GM12865 (cell line): ENCODE measurements around the gene RPLP1.

Experiments used
- DNase-seq: peaks from one replicate; pipeline ENCODE4 v3.0.0; 2010; ENCODE audit warnings: low read depth
- H3K4me3 ChIP-seq: 2 replicates; pipeline ENCODE4 v1.5.1; 2011; ENCODE audit warnings: mild to moderate bottlenecking, low read depth, low read length, control low read depth
- TF ChIP-seq, protein P1 (sequence below): IDR thresholded peaks from 2 replicates; pipeline ENCODE4 v1.5.1; 2011; ENCODE audit warnings: low read length, control low read depth, low read depth, inconsistent platforms; ENCODE audit not compliant: insufficient read depth; ENCODE audit errors: missing control alignments

RPLP1 gene

DNA sequence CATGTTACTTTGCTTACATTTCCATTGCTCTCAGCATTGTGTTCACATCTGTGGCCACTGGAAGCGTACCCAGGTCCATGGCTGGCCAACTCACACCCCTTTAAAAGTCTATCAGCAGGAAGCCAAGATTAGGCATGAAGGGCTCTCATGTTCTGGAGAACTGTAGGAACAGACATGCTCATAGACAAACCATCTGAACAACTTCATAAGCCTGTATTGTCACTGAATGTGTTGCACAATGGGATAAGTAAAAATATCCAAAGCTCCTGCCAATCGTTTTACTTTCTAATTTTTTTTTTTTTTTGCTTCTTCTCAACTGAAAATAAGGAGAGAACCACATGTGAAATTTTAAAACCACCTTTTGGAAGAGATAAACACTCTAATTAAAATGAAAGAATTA lies 6.4 kb downstream of the RPLP1 start:
- TF ChIP-seq, protein P1, sequence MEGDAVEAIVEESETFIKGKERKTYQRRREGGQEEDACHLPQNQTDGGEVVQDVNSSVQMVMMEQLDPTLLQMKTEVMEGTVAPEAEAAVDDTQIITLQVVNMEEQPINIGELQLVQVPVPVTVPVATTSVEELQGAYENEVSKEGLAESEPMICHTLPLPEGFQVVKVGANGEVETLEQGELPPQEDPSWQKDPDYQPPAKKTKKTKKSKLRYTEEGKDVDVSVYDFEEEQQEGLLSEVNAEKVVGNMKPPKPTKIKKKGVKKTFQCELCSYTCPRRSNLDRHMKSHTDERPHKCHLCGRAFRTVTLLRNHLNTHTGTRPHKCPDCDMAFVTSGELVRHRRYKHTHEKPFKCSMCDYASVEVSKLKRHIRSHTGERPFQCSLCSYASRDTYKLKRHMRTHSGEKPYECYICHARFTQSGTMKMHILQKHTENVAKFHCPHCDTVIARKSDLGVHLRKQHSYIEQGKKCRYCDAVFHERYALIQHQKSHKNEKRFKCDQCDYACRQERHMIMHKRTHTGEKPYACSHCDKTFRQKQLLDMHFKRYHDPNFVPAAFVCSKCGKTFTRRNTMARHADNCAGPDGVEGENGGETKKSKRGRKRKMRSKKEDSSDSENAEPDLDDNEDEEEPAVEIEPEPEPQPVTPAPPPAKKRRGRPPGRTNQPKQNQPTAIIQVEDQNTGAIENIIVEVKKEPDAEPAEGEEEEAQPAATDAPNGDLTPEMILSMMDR: no peak
- no peak overlapping the region for H3K4me3 ChIP-seq
- DNase-seq: no peak

DNA sequence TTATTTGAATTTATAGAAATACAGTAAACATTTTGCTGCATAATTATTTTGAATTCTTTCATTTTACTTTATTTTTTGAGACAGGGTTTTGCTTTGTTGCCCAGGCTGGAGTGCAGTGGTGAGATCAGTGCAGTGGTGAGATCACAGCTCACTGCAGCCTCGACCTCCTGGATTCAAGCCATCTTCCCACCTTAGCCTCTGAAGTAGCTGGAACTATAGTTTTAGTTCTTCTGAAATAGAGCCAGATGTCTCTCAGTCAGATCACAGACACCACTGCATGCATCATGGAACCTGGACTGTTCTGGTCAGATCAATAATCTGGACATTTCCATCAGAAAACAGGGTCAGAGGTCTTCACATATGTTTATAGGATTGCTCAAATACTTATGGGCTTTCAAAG lies 7.9 kb downstream of the RPLP1 start:
- H3K4me3 ChIP-seq: no peak overlapping the region
- TF ChIP-seq, protein P1: no peak
- no peak for DNase-seq

DNA sequence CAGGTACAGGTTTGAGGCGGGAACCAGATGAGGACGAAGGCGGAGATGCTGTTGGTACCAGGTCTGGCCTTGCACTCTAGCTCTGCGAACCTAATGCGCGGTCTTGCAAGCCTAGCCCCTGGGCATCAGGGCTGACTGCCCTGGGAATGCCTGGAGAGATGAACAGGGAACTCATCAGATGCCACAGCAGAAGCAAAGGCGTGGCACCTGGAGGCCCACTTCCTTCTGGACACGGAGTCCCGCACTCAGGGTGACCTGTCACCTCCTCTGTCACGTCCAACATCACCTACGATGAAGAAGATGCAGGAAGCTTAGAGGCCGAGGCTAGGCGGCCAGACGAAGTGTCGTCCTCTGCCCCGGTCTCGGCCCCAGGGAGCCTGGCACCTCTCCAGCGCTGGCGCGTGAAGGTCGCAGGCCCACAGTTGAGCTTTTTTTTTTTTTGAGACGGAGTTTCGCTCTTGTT lies 9.4 kb downstream of the RPLP1 start:
- TF ChIP-seq, protein P1: no peak
- H3K4me3 ChIP-seq: peak overlapping the region; percentile 77
- no peak for DNase-seq

DNA sequence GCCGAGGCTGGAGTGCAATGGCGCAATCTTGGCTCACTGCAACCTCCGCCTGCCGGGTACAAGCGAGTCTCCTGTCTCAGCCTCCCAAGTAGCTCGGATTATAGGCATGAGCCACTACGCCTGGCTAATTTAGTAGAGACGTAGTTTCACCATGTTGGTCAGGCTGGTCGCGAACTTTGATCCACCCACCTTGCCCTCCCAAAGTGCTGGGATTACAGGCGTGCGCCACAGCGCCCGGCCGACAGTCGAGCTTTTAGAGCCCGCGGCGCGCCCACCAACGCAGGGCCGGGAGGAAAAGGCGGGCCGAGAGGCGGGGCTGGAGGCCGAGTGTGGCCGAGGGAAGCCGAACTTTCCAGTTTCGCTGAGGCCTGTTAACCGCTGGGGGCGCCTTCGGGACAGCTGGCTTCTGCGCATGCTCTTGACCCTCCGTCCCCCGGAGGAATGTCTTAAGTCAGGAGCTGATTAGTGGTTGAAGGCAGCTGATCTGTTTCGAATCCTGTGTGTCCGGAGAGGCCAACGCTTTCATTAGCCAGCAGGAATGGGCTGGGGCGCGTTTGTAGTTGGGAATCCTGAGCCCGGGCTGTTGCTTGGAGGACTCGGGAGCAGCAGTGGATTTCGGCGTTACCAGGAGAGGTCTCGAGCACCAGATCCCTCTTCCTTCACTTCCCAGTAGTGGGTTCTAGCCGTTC lies 10.0 kb downstream of the RPLP1 start:
- H3K4me3 ChIP-seq: peak overlapping the region; percentile 77
- DNase-seq: peak; percentile 97
- TF ChIP-seq, protein P1: peak; percentile 92

DNA sequence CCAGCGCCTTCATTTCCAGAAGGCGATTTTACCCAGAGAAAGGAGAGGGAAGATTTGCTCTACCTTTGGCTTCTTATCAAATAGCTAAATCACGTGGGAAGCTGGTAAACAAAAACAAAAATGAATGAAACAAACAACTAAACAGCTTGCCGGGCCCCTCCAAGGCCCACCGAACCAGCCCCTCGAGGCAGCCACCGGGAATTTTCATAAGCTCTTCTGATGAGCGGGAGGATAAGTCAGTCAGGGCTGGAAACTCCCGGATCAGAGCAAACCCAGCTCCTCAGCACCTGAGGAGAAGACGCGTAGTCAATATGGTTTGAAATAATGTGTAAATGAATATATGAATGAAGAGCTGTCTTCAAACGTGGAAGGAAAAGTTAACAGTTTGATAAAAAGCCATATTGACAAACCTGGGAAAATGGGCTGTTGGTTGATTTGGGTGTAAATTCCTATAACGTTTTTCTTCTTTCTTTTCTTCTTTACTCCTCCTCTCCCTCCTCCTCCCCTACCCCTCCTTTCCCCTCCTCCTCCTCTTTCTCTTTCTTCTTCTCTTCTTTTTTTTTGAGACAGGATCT lies 10.7 kb downstream of the RPLP1 start:
- peak overlapping the region; percentile 77 for H3K4me3 ChIP-seq
- DNase-seq: no peak
- TF ChIP-seq, protein P1: no peak

DNA sequence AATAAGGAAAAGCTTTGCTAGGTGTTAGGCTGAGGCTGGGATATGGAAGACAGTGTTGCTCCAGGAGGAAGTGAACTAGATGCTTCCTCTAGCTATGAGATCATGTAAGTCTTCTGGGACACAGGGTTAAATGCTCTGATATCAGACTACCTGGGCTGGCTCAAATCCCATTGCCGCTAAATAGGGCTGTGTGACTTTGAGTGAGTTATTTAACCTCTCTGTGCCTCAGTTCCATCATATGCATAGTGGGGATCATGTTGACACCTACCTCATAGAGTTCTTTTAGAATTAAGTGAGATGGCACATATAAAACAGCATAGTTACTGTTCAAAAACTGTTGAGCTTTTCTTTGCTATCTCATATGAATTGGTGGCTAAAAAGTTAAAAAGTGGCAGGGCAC lies 12.6 kb downstream of the RPLP1 start:
- no peak for DNase-seq
- TF ChIP-seq, protein P1: no peak

DNA sequence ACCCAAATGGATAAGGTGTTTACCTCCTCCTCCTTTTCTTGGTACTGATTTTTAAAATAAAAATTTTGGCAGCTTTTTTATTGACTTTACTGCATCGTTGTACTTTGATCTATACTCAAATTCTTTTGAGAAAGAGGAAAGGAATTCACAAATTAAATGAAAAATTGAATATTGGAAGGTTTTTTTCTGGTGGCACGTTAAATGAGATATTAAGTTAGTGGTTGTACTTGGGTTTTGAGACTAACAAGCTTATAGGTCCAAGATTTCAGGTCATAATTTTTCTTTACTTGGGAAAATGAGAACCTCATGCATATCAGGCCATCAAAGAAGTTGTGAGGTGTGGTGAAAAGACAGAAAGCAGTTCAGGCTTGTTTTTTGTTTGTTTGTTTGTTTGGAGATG lies 14.1 kb downstream of the RPLP1 start:
- no peak overlapping the region for H3K4me3 ChIP-seq
- DNase-seq: no peak
- TF ChIP-seq, protein P1: no peak

More for the DNA sequence above, 12.6 kb downstream of the RPLP1 start:
- H3K4me3 ChIP-seq: no peak overlapping the region
